SK-N-SH treated with all-trans-retinoic acid at 6 μM for 48 hours (cell line): Measurements from ENCODE around the gene CASS4.

Experiments
- ATAC-seq: fragments of 200-7000 bp; cut with Tn5 transposase; 3 replicates; pipeline ENCODE4 v1.9.1; 2020; ENCODE audit warnings: mild to moderate bottlenecking, moderate library complexity
- CSDC2 ChIP-seq: fragments of 250-450 bp; sonication (Bioruptor Pico); IDR thresholded peaks from 2 replicates; pipeline ENCODE4 v1.5.0; 2020; ENCODE audit warnings: mild to moderate bottlenecking, moderate library complexity
- ESRRG ChIP-seq: fragments of 250-450 bp; sonication (Bioruptor Pico); IDR thresholded peaks from 2 replicates; pipeline ENCODE4 v1.6.1; 2021; ENCODE audit warnings: mild to moderate bottlenecking
- GLIS3 ChIP-seq: fragments of 250-450 bp; sonication (Bioruptor Pico); IDR thresholded peaks from 2 replicates; pipeline ENCODE4 v1.5.0; 2020; ENCODE audit warnings: mild to moderate bottlenecking, moderate library complexity
- ISL1 ChIP-seq: fragments of 250-450 bp; sonication (Bioruptor Pico); IDR thresholded peaks from 2 replicates; pipeline ENCODE4 v2.1.2; 2022; ENCODE audit warnings: mild to moderate bottlenecking, moderate library complexity
- PPARA ChIP-seq: fragments of 250-450 bp; sonication (Bioruptor Pico); IDR thresholded peaks from 2 replicates; pipeline ENCODE4 v1.5.0; 2020; ENCODE audit warnings: mild to moderate bottlenecking, borderline replicate concordance
- RARB ChIP-seq: fragments of 250-450 bp; sonication (Bioruptor Pico); IDR thresholded peaks from 2 replicates; pipeline ENCODE4 v1.8.0; 2021; ENCODE audit warnings: mild to moderate bottlenecking, moderate library complexity
- SNAI2 ChIP-seq: fragments of 250-450 bp; sonication (Bioruptor Pico); IDR thresholded peaks from 2 replicates; pipeline ENCODE4 v1.5.0; 2020; ENCODE audit warnings: mild to moderate bottlenecking, moderate library complexity
- TCF4 ChIP-seq: fragments of 250-450 bp; sonication (Bioruptor Pico); IDR thresholded peaks from 2 replicates; pipeline ENCODE4 v1.8.0; 2021; ENCODE audit warnings: mild to moderate bottlenecking, moderate library complexity, borderline replicate concordance
- TOX ChIP-seq: fragments of 250-450 bp; sonication (Bioruptor Pico); IDR thresholded peaks from 2 replicates; pipeline ENCODE4 v1.8.0; 2021; ENCODE audit warnings: mild to moderate bottlenecking, moderate library complexity, borderline replicate concordance
- ZFP3 ChIP-seq: fragments of 250-450 bp; sonication (Bioruptor Pico); IDR thresholded peaks from 2 replicates; pipeline ENCODE4 v1.5.0; 2020; ENCODE audit warnings: mild to moderate bottlenecking, moderate library complexity
- ZFP30 ChIP-seq: fragments of 450-650 bp; formaldehyde crosslinking; IDR thresholded peaks from 2 replicates; pipeline ENCODE4 v1.5.0; 2022; ENCODE audit warnings: mild to moderate bottlenecking, moderate library complexity
- ZNF565 ChIP-seq: fragments of 450-650 bp; formaldehyde crosslinking; conservative IDR thresholded peaks from 2 replicates; pipeline ENCODE4 v1.5.0; 2020; ENCODE audit warnings: low read depth, mild to moderate bottlenecking, moderate library complexity
- ZNF70 ChIP-seq: fragments of 450-650 bp; formaldehyde crosslinking; IDR thresholded peaks from 2 replicates; pipeline ENCODE4 v1.5.0; 2020; ENCODE audit warnings: mild to moderate bottlenecking, moderate library complexity
- ZNF8 ChIP-seq: fragments of 450-650 bp; formaldehyde crosslinking; IDR thresholded peaks from 2 replicates; pipeline ENCODE4 v1.5.0; 2020; ENCODE audit warnings: mild to moderate bottlenecking, moderate library complexity
- TF ChIP-seq, protein P1 (sequence below): fragments of 250-450 bp; sonication (Bioruptor Pico); IDR thresholded peaks from 2 replicates; pipeline ENCODE4 v1.5.1; 2020; ENCODE audit warnings: low read depth, mild to moderate bottlenecking, moderate library complexity
- TF ChIP-seq, protein P2 (sequence below): fragments of 250-450 bp; sonication (Bioruptor Pico); IDR thresholded peaks from 2 replicates; pipeline ENCODE4 v1.5.0; 2020; ENCODE audit warnings: mild to moderate bottlenecking, moderate library complexity
- TF ChIP-seq, protein P3 (sequence below): fragments of 250-450 bp; sonication (Bioruptor Pico); IDR thresholded peaks from 2 replicates; pipeline ENCODE4 v1.8.0; 2021; ENCODE audit warnings: low read depth, mild to moderate bottlenecking, moderate library complexity, borderline replicate concordance
- TF ChIP-seq, protein P4 (sequence below): fragments of 250-450 bp; sonication (Bioruptor Pico); IDR thresholded peaks from 2 replicates; pipeline ENCODE4 v1.8.0; 2020; ENCODE audit warnings: mild to moderate bottlenecking, moderate library complexity, borderline replicate concordance
- TF ChIP-seq, protein P5 (sequence below): fragments of 250-450 bp; sonication (Bioruptor Pico); IDR thresholded peaks from 2 replicates; pipeline ENCODE4 v1.5.1; 2021; ENCODE audit warnings: mild to moderate bottlenecking, moderate library complexity

The CASS4 gene

DNA sequence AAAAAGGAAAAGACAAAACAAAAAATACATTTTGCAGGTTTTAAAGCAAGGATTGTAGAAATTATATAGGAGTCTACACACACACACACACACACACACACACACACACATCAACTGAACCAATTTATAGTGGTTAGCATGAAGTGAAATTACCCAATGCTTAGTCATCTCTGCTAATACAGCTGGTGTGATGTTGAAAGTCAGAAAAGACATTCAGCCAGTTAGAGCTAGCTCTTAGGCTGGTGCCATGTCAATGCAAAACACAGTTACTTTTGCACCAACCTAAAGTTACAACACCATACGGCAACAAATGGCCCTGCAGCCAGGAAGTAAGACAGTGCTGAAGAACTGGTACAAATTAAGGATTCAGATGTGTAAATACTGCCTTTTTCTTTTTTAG lies 38.1 kb upstream of the CASS4 start (continued):
- peak; percentile 56 for TF ChIP-seq ISL1 (CRISPR knock-in tag)
- no peak for TF ChIP-seq TCF4 (CRISPR knock-in tag)
- TF ChIP-seq, protein P1, sequence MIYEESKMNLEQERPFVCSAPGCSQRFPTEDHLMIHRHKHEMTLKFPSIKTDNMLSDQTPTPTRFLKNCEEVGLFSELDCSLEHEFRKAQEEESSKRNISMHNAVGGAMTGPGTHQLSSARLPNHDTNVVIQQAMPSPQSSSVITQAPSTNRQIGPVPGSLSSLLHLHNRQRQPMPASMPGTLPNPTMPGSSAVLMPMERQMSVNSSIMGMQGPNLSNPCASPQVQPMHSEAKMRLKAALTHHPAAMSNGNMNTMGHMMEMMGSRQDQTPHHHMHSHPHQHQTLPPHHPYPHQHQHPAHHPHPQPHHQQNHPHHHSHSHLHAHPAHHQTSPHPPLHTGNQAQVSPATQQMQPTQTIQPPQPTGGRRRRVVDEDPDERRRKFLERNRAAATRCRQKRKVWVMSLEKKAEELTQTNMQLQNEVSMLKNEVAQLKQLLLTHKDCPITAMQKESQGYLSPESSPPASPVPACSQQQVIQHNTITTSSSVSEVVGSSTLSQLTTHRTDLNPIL (CRISPR knock-in tag), result no peak
- TF ChIP-seq PPARA (CRISPR knock-in tag), result no peak
- 0 out of 2 replicates have a peak, but pooled peaks have one; percentile 17 for TF ChIP-seq TOX (CRISPR knock-in tag)
- TF ChIP-seq, protein P2, sequence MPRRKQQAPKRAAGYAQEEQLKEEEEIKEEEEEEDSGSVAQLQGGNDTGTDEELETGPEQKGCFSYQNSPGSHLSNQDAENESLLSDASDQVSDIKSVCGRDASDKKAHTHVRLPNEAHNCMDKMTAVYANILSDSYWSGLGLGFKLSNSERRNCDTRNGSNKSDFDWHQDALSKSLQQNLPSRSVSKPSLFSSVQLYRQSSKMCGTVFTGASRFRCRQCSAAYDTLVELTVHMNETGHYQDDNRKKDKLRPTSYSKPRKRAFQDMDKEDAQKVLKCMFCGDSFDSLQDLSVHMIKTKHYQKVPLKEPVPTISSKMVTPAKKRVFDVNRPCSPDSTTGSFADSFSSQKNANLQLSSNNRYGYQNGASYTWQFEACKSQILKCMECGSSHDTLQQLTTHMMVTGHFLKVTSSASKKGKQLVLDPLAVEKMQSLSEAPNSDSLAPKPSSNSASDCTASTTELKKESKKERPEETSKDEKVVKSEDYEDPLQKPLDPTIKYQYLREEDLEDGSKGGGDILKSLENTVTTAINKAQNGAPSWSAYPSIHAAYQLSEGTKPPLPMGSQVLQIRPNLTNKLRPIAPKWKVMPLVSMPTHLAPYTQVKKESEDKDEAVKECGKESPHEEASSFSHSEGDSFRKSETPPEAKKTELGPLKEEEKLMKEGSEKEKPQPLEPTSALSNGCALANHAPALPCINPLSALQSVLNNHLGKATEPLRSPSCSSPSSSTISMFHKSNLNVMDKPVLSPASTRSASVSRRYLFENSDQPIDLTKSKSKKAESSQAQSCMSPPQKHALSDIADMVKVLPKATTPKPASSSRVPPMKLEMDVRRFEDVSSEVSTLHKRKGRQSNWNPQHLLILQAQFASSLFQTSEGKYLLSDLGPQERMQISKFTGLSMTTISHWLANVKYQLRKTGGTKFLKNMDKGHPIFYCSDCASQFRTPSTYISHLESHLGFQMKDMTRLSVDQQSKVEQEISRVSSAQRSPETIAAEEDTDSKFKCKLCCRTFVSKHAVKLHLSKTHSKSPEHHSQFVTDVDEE (CRISPR knock-in tag), result no peak

DNA sequence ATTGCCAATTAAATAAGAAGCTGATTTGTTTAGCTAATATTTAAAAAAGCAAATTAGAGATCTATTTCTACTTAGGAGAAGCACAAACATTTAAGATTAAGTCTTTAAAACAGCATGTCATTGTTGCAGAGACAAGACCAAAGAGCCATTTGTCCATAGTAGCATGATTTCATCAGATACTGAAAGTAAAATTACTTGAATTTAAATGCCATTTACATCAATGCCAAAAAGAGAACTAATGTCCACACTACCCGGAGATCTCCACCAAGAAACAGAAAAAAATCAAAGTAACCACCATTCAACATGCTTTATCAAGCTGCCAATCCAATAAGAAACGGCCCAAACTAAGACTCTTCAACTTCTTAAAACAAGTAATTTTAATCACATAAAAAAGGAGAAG lies 35.7 kb upstream of the CASS4 start:
- ATAC-seq, result no peak
- TF ChIP-seq SNAI2 (no peak), ZFP30 (no peak), RARB (CRISPR knock-in tag) (no peak)
- TF ChIP-seq, protein P1 (CRISPR knock-in tag), result no peak
- TF ChIP-seq, all 23 proteins: peak for 0

DNA sequence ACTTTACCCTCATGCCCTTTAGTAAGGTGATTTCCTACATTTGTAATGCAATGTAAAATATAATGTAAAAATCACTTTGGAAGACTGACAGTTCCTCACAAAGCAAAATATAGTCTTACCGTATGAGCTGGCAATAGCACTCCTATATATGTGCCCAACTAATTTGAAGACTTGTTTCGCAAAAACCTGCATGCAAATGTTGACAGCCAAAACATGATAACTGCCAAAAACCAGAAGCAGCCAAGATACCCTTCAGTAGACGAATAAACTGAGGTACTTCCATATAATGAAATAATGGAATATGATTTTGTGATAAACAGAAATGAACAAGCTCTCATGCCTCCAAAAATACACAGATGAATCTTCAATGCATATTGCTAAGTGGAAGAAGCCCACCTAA lies 33.7 kb upstream of the CASS4 start:
- TF ChIP-seq ZFP30 (no peak), ZNF8 (CRISPR knock-in tag) (no peak), TCF4 (CRISPR knock-in tag) (no peak), GLIS3 (CRISPR knock-in tag) (no peak), ESRRG (CRISPR knock-in tag) (no peak), ZNF565 (CRISPR knock-in tag) (no peak), ISL1 (CRISPR knock-in tag) (no peak), TOX (CRISPR knock-in tag) (no peak)
- TF ChIP-seq, protein P3, sequence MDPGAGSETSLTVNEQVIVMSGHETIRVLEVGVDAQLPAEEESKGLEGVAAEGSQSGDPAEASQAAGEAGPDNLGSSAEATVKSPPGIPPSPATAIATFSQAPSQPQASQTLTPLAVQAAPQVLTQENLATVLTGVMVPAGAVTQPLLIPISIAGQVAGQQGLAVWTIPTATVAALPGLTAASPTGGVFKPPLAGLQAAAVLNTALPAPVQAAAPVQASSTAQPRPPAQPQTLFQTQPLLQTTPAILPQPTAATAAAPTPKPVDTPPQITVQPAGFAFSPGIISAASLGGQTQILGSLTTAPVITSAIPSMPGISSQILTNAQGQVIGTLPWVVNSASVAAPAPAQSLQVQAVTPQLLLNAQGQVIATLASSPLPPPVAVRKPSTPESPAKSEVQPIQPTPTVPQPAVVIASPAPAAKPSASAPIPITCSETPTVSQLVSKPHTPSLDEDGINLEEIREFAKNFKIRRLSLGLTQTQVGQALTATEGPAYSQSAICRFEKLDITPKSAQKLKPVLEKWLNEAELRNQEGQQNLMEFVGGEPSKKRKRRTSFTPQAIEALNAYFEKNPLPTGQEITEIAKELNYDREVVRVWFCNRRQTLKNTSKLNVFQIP (CRISPR knock-in tag), result no peak
- no peak for ATAC-seq

DNA sequence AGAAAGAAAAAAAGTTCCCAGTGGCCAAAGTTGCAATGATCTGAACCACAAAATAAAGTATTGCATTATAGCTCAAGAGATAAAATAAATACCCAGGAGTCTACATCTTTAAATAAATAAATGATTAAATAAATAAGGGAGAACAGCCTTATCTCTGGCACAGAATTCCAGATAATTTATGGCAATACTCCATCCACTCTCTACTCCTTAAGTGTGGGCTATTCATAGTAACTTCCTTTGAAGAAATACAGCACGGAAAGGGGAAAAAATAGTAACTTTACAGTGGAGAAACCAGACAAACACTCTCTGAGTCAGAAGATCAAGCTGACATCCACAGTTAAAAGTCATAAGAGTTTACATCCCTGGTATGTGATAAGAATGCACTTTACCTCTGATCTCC lies 31.7 kb upstream of the CASS4 start:
- peak; percentile 76 for TF ChIP-seq ISL1 (CRISPR knock-in tag)
- TF ChIP-seq, protein P4, sequence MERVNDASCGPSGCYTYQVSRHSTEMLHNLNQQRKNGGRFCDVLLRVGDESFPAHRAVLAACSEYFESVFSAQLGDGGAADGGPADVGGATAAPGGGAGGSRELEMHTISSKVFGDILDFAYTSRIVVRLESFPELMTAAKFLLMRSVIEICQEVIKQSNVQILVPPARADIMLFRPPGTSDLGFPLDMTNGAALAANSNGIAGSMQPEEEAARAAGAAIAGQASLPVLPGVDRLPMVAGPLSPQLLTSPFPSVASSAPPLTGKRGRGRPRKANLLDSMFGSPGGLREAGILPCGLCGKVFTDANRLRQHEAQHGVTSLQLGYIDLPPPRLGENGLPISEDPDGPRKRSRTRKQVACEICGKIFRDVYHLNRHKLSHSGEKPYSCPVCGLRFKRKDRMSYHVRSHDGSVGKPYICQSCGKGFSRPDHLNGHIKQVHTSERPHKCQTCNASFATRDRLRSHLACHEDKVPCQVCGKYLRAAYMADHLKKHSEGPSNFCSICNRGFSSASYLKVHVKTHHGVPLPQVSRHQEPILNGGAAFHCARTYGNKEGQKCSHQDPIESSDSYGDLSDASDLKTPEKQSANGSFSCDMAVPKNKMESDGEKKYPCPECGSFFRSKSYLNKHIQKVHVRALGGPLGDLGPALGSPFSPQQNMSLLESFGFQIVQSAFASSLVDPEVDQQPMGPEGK, result no peak
- TF ChIP-seq, all 23 proteins: peak for 1
- ATAC-seq, result peak; percentile 84

DNA sequence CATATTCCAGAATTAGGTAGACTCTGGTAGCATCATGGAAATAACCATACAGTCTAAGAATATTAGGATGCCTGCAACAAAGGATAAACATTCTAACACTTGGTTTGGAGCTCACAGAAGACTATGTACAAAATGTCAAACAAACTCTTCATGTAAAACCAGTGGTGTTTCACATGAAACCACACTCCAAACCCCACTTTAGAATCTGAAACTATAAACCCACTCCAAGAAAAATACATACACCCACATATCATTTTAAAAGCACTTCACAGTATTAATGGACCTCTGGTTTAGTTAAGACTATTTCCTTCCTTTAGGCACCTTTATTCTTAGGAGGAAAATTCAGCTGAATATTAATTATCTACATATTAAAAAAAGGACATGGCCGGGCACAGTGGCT lies 30.6 kb upstream of the CASS4 start:
- ATAC-seq, result no peak
- TF ChIP-seq ZNF565 (CRISPR knock-in tag), result no peak
- TF ChIP-seq TOX (CRISPR knock-in tag), result no peak
- TF ChIP-seq ISL1 (CRISPR knock-in tag), result no peak
- no peak for TF ChIP-seq SNAI2
- TF ChIP-seq ZNF70 (CRISPR knock-in tag), result no peak
- TF ChIP-seq, protein P5, sequence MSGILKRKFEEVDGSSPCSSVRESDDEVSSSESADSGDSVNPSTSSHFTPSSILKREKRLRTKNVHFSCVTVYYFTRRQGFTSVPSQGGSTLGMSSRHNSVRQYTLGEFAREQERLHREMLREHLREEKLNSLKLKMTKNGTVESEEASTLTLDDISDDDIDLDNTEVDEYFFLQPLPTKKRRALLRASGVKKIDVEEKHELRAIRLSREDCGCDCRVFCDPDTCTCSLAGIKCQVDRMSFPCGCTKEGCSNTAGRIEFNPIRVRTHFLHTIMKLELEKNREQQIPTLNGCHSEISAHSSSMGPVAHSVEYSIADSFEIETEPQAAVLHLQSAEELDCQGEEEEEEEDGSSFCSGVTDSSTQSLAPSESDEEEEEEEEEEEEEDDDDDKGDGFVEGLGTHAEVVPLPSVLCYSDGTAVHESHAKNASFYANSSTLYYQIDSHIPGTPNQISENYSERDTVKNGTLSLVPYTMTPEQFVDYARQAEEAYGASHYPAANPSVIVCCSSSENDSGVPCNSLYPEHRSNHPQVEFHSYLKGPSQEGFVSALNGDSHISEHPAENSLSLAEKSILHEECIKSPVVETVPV (CRISPR knock-in tag), result no peak
- no peak for TF ChIP-seq PPARA (CRISPR knock-in tag)
- TF ChIP-seq, protein P4, result no peak
- no peak for TF ChIP-seq ZFP30
- TF ChIP-seq, protein P1 (CRISPR knock-in tag), result no peak
- TF ChIP-seq ZFP3 (CRISPR knock-in tag), result no peak
- no peak for TF ChIP-seq CSDC2 (CRISPR knock-in tag)
